ENCODE measurements around the gene UNC13C.

DNA sequence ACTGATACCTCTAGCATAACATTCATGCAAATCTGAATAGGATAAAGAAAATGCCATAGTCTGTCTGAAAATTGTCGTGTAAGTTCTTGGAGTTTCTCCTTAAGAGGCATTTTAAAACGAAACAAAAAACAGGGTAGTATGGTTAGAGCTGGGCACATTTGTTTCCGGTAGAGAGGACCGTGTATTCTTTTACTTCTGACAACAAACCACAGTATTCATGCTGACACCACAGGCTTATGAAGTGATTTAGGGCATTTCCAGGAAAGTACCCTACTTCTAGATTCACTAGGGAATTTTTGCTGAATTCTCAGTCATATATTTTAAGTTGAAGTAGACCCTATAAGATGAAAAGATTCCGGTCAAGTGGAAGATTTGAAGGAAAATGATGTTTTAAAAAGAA, 541.3 kb downstream of the UNC13C start:
- TF ChIP-seq, protein P1, sequence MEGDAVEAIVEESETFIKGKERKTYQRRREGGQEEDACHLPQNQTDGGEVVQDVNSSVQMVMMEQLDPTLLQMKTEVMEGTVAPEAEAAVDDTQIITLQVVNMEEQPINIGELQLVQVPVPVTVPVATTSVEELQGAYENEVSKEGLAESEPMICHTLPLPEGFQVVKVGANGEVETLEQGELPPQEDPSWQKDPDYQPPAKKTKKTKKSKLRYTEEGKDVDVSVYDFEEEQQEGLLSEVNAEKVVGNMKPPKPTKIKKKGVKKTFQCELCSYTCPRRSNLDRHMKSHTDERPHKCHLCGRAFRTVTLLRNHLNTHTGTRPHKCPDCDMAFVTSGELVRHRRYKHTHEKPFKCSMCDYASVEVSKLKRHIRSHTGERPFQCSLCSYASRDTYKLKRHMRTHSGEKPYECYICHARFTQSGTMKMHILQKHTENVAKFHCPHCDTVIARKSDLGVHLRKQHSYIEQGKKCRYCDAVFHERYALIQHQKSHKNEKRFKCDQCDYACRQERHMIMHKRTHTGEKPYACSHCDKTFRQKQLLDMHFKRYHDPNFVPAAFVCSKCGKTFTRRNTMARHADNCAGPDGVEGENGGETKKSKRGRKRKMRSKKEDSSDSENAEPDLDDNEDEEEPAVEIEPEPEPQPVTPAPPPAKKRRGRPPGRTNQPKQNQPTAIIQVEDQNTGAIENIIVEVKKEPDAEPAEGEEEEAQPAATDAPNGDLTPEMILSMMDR (IDR thresholded peaks at IDR 0.05; ENCODE audit: poor library complexity, severe bottlenecking): no peak
- TF ChIP-seq, protein P2, sequence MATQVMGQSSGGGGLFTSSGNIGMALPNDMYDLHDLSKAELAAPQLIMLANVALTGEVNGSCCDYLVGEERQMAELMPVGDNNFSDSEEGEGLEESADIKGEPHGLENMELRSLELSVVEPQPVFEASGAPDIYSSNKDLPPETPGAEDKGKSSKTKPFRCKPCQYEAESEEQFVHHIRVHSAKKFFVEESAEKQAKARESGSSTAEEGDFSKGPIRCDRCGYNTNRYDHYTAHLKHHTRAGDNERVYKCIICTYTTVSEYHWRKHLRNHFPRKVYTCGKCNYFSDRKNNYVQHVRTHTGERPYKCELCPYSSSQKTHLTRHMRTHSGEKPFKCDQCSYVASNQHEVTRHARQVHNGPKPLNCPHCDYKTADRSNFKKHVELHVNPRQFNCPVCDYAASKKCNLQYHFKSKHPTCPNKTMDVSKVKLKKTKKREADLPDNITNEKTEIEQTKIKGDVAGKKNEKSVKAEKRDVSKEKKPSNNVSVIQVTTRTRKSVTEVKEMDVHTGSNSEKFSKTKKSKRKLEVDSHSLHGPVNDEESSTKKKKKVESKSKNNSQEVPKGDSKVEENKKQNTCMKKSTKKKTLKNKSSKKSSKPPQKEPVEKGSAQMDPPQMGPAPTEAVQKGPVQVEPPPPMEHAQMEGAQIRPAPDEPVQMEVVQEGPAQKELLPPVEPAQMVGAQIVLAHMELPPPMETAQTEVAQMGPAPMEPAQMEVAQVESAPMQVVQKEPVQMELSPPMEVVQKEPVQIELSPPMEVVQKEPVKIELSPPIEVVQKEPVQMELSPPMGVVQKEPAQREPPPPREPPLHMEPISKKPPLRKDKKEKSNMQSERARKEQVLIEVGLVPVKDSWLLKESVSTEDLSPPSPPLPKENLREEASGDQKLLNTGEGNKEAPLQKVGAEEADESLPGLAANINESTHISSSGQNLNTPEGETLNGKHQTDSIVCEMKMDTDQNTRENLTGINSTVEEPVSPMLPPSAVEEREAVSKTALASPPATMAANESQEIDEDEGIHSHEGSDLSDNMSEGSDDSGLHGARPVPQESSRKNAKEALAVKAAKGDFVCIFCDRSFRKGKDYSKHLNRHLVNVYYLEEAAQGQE (IDR thresholded peaks at IDR 0.05; ENCODE audit: borderline replicate concordance): no peak
- no peak for TF ChIP-seq EP300 (conservative IDR thresholded peaks at IDR 0.05; ENCODE audit: poor library complexity, severe bottlenecking)
- no peak for TF ChIP-seq POLR2AphosphoS5 (IDR thresholded peaks at IDR 0.05)
- no peak for TF ChIP-seq EZH2 (IDR thresholded peaks at IDR 0.05; ENCODE audit: borderline replicate concordance, insufficient read depth, low read length, poor library complexity, severe bottlenecking)

Measured in neural cell (in vitro differentiated cells).